Measurements from ENCODE around the gene ADGRG4.
A peak's percentile ranks its signal among the peaks of the same experiment; 100 is the strongest.

Gene ADGRG4

GRCh38 chrX:136266828-136267227, 33.9 kb upstream of the ADGRG4 start:
- H3K27me3 ChIP-seq (ENCODE audit: insufficient read depth, poor library complexity, severe bottlenecking): no peaks in the 10 kb centered on the region
- H3K4me3 ChIP-seq (replicated peaks; ENCODE audit: insufficient read depth, low read length): no peak overlapping the region
- DNase-seq (ENCODE audit: low read depth in 1 of 2, low spot score in 1 of 2): no peak
- no peak overlapping the region for H3K27ac ChIP-seq (replicated peaks)
- TF ChIP-seq REST (IDR thresholded peaks at IDR 0.05; ENCODE audit: insufficient replicate concordance, low read depth) (no peak), GABPA (IDR thresholded peaks at IDR 0.05; ENCODE audit: low read depth) (no peak), CTCF (IDR thresholded peaks at IDR 0.05; ENCODE audit: insufficient read depth, low read length) (no peak), SPI1 (IDR thresholded peaks at IDR 0.05; ENCODE audit: borderline replicate concordance, low read depth) (no peak), POLR2AphosphoS5 (IDR thresholded peaks at IDR 0.05; ENCODE audit: low read depth) (no peak)

- H3K27me3 ChIP-seq (ENCODE audit: insufficient read depth, poor library complexity, severe bottlenecking): no peaks in the 10 kb centered on the region
- TF ChIP-seq REST (IDR thresholded peaks at IDR 0.05; ENCODE audit: insufficient replicate concordance, low read depth) (no peak), CTCF (IDR thresholded peaks at IDR 0.05; ENCODE audit: insufficient read depth, low read length) (peak; percentile 47)
- H3K27ac ChIP-seq (replicated peaks): no peak overlapping the region
- no peak overlapping the region for H3K4me3 ChIP-seq (replicated peaks; ENCODE audit: insufficient read depth, low read length)
- peak in 1 of 2 experiments; percentile 48 for DNase-seq (ENCODE audit: low read depth in 1 of 2, low spot score in 1 of 2)
Measured at GRCh38 chrX:136268051-136269048, 32.4 kb upstream of the ADGRG4 start.

- Histone ChIP-seq H3K27me3 (ENCODE audit: insufficient read depth, poor library complexity, severe bottlenecking) (no peaks in the 10 kb centered on the region), H3K4me3 (replicated peaks; ENCODE audit: insufficient read depth, low read length) (no peak overlapping the region), H3K27ac (replicated peaks) (no peak overlapping the region)
- DNase-seq (ENCODE audit: low read depth in 1 of 2, low spot score in 1 of 2): no peak
- TF ChIP-seq REST (IDR thresholded peaks at IDR 0.05; ENCODE audit: insufficient replicate concordance, low read depth): no peak
- TF ChIP-seq CTCF (IDR thresholded peaks at IDR 0.05; ENCODE audit: insufficient read depth, low read length): no peak
- no peak for TF ChIP-seq GABPA (IDR thresholded peaks at IDR 0.05; ENCODE audit: low read depth)
- no peak for TF ChIP-seq SPI1 (IDR thresholded peaks at IDR 0.05; ENCODE audit: borderline replicate concordance, low read depth)
- TF ChIP-seq POLR2AphosphoS5 (IDR thresholded peaks at IDR 0.05; ENCODE audit: low read depth): no peak
Measured at GRCh38 chrX:136269921-136270320, 30.8 kb upstream of the ADGRG4 start.

Measured in HL-60 (cell line).